ENCODE data around the gene GSTM1.
A peak's percentile ranks its signal among the peaks of the same experiment; 100 is the strongest.

GSTM1 gene

GRCh38 chr1:109732390-109732881, 44.8 kb downstream of the GSTM1 start:
- DNase-seq, result no peak

GRCh38 chr1:109733236-109733870, 45.7 kb downstream of the GSTM1 start:
- no peak for DNase-seq

GRCh38 chr1:109739738-109740614, 52.4 kb downstream of the GSTM1 start:
- peak; percentile 90 for DNase-seq

GRCh38 chr1:109740615-109741373, 53.2 kb downstream of the GSTM1 start, which contains the start of gene GSTM3:
Gene GSTM3, minus strand, starts transcription at chr1:109741038. Its CDS starts 751 bp downstream, at chr1:109740287.
- no peak for DNase-seq

Measured in activated CD8-positive, alpha-beta memory T cell treated with anti-CD3 and anti-CD28 coated beads, Interleukin-2, amount 50 U/mL, for 48 hours (primary cell).